GM12878 (cell line): ENCODE results near the gene ZCCHC17. TPM values are rescaled to one million over a fixed set of nuclear protein-coding genes. Genes with fewer than 3 reads are reported as not detected.
"Not testable (repeated sequence)": the region's sequence is repeated elsewhere in the genome, so short reads cannot be mapped to it uniquely, and the experiment has no call there.

Experiments used
- ATAC-seq: fragments of 200-7000 bp; cut with Tn5 transposase; 3 replicates; pipeline ENCODE4 v1.9.1; 2020; ENCODE audit warnings: mild to moderate bottlenecking, moderate library complexity
- BruUV-seq: library from RNA; stranded (reverse); fragments of 400-500 nt; replicated peaks from 2 replicates; lab custom pipeline; 2021; lab: Mats Ljungman, UMichigan
- CTCF ChIA-PET: fragments of 300-600 bp; sonication (Branson Sonifier 250); formaldehyde crosslinking; extraction: SDS; loops from one replicate; lab custom pipeline; 2021; ENCODE audit warnings: inconsistent platforms; lab: Yijun Ruan, JAX
- POLR2A ChIA-PET: fragments of 350-600 bp; formaldehyde crosslinking; extraction: SDS; loops from one replicate; lab custom pipeline; 2021; ENCODE audit warnings: inconsistent platforms; lab: Charles Lee
- RAD21 ChIA-PET: fragments of 300-600 bp; sonication (Branson Sonifier 250); formaldehyde crosslinking; loops from one replicate; lab custom pipeline; 2023; ENCODE audit warnings: antibody characterized with exemption; ENCODE audit not compliant: unreplicated experiment; lab: Charles Lee
- SMC1A ChIA-PET: fragments of 300-600 bp; sonication (Branson Sonifier 250); formaldehyde crosslinking; loops from one replicate; lab custom pipeline; 2023; ENCODE audit not compliant: unreplicated experiment, uncharacterized antibody; lab: Charles Lee
- DNase-seq: peaks from one replicate; pipeline ENCODE4 v3.0.0-alpha.2; 2011; ENCODE audit warnings: low read depth, low spot score
- FAIRE-seq: peaks from 3 replicates; lab custom pipeline; 2011; peaks lifted over from hg19 to GRCh38; lab: Jason Lieb, UNC
- H2AFZ ChIP-seq: 2 replicates; pipeline ENCODE4 v1.6.0; 2011; ENCODE audit warnings: low read depth, low read length, control low read depth; ENCODE audit not compliant: control insufficient read depth
- H3K27ac ChIP-seq: 2 replicates; pipeline ENCODE4 v1.5.1; 2011; ENCODE audit warnings: control low read depth; ENCODE audit not compliant: control insufficient read depth, insufficient read depth
- H3K27me3 ChIP-seq, 2 experiments: replicated peaks in 1 of 2; 2 replicates each; pipeline versions ENCODE4 v1.6.0 to v1.6.1; 2011; ENCODE audit warnings: low read length in 1 of 2; ENCODE audit not compliant: control insufficient read depth in 2 of 2, insufficient read depth in 2 of 2
- H3K36me3 ChIP-seq, 2 experiments: 2 replicates each; pipeline ENCODE4 v1.5.1; 2011; ENCODE audit warnings: low read length in 1 of 2; ENCODE audit not compliant: control insufficient read depth in 2 of 2, insufficient read depth in 2 of 2
- H3K4me1 ChIP-seq: 2 replicates; pipeline ENCODE4 v1.6.1; 2011; ENCODE audit warnings: mild to moderate bottlenecking, low read length, moderate library complexity, mixed read lengths; ENCODE audit not compliant: control insufficient read depth, insufficient read depth
- H3K4me2 ChIP-seq: 2 replicates; pipeline ENCODE4 v1.6.0; 2011; ENCODE audit warnings: control low read depth; ENCODE audit not compliant: control insufficient read depth, insufficient read depth
- H3K4me3 ChIP-seq: fragments of 200-600 bp; sonication (generic); 2 replicates; pipeline ENCODE4 v1.5.1; 2016
- H3K79me2 ChIP-seq: 2 replicates; pipeline ENCODE4 v1.6.0; 2011; ENCODE audit warnings: low read length; ENCODE audit not compliant: control insufficient read depth, insufficient read depth
- H3K9ac ChIP-seq: 2 replicates; pipeline ENCODE4 v1.8.0; 2011; ENCODE audit warnings: low read length, control low read depth, mixed read lengths; ENCODE audit not compliant: control insufficient read depth, insufficient read depth
- H3K9me3 ChIP-seq: replicated peaks from 3 replicates; pipeline ENCODE4 v1.5.1; 2011; ENCODE audit warnings: mild to moderate bottlenecking, low read length; ENCODE audit not compliant: control insufficient read depth, insufficient read depth
- H4K20me1 ChIP-seq: 2 replicates; pipeline ENCODE4 v1.6.0; 2011; ENCODE audit not compliant: control insufficient read depth, insufficient read depth
- CBX3 ChIP-seq: fragments of 200-600 bp; sonication (generic); IDR thresholded peaks from 2 replicates; pipeline ENCODE4 v1.6.1; 2016; ENCODE audit warnings: low read depth, borderline replicate concordance
- MEF2A ChIP-seq: IDR thresholded peaks from 2 replicates; pipeline ENCODE4 v1.6.1; 2011; ENCODE audit warnings: low read depth, mild to moderate bottlenecking, low read length, moderate library complexity; ENCODE audit not compliant: insufficient read depth
- NFXL1 ChIP-seq: fragments of 450-650 bp; IDR thresholded peaks from 2 replicates; pipeline ENCODE4 v1.6.1; 2017; ENCODE audit warnings: antibody characterized with exemption, mild to moderate bottlenecking, borderline replicate concordance
- NR2C1 ChIP-seq: fragments of 450-650 bp; IDR thresholded peaks from 2 replicates; pipeline ENCODE4 v1.6.1; 2017; ENCODE audit warnings: antibody characterized with exemption, mild to moderate bottlenecking, moderate library complexity
- PAX5 ChIP-seq: IDR thresholded peaks from 2 replicates; pipeline ENCODE4 v1.6.1; 2011; ENCODE audit warnings: low read depth, low read length, borderline replicate concordance
- PAX8 ChIP-seq: fragments of 450-650 bp; IDR thresholded peaks from 2 replicates; pipeline ENCODE4 v1.6.1; 2017; ENCODE audit warnings: mild to moderate bottlenecking, moderate library complexity
- RAD21 ChIP-seq: IDR thresholded peaks from 2 replicates; pipeline ENCODE4 v1.6.1; 2011; ENCODE audit warnings: mild to moderate bottlenecking, low read depth, low read length, moderate library complexity; ENCODE audit not compliant: insufficient read depth
- SIN3A ChIP-seq: IDR thresholded peaks from 2 replicates; pipeline ENCODE4 v1.6.1; 2012; ENCODE audit warnings: low read depth, low read length, improper control_type of control experiment
- SMC3 ChIP-seq: IDR thresholded peaks from 2 replicates; pipeline ENCODE4 v1.6.1; 2011; ENCODE audit warnings: low read length, improper control_type of control experiment, borderline replicate concordance
- SREBF2 ChIP-seq: IDR thresholded peaks from 2 replicates; pipeline ENCODE4 v1.6.1; 2012; ENCODE audit warnings: mild to moderate bottlenecking, low read length
- SRF ChIP-seq, 2 experiments: IDR thresholded peaks; 2 replicates each; pipeline ENCODE4 v1.6.1; 2011; ENCODE audit warnings: low read depth in 2 of 2, low read length in 2 of 2, mild to moderate bottlenecking in 1 of 2, moderate library complexity in 1 of 2
- TCF7 ChIP-seq: IDR thresholded peaks from 2 replicates; pipeline ENCODE4 v1.6.1; 2014; ENCODE audit warnings: antibody characterized with exemption, borderline replicate concordance
- ZNF384 ChIP-seq: IDR thresholded peaks from 2 replicates; pipeline ENCODE4 v1.6.1; 2012; ENCODE audit warnings: low read depth, mild to moderate bottlenecking, low read length, improper control_type of control experiment, borderline replicate concordance
- WGBS: methylation state at CpG from one replicate; pipeline ENCODE4 v1.1.6; 2016; ENCODE audit warnings: low lambda C conversion rate; ENCODE audit not compliant: insufficient replicate concordance, insufficient coverage; ENCODE audit errors: missing lambda C conversion rate; 5-methylcytosine and 5-hydroxymethylcytosine counted together
- in situ Hi-C: fragments of 300-500 bp; cut with MboI; formaldehyde crosslinking; loops from 9 replicates; pipeline ENCODE4 v1.14.3; 2018; ENCODE audit warnings: mixed read lengths
- intact Hi-C: fragments of 100-400 bp; cut with micrococcal nuclease; formaldehyde crosslinking; loops from one replicate; pipeline ENCODE4 v1.14.2; 2022; ENCODE audit not compliant: unreplicated experiment
- polyA plus RNA-seq, 11 experiments: library from polyadenylated mRNA; depleted of rRNA in 4 of 11; unstranded in 6 of 11; stranded (reverse) in 5 of 11; fragments of >200 nt; fragmentation: Nextera tagmentation in 4 of 11; fragmentation: Illumina TruSeq in 1 of 11; extraction: Ambion mirVana in 4 of 11; extraction: Trizol in 1 of 11; gene quantifications; 1 replicate in 1 of 11; 2 replicates in 10 of 11; pipeline versions ENCODE4 v1.2.1 to v1.2.3, GENCODE V29; 2011 to 2016; ENCODE audit warnings: inconsistent platforms in 2 of 11, missing spikeins in 2 of 11, low read depth in 1 of 11
- total RNA-seq, 4 experiments: library from RNA; depleted of rRNA in 3 of 4; stranded (reverse); fragments of >200 nt in 3 of 4; fragmentation: Illumina TruSeq in 1 of 4; extraction: Trizol in 1 of 4; gene quantifications; 2 replicates each; pipeline versions ENCODE4 v1.2.1 to v1.2.3, GENCODE V29; 2013 to 2021
- TF ChIP-seq, protein P1 (sequence below): fragments of 450-650 bp; IDR thresholded peaks from 2 replicates; pipeline ENCODE4 v1.6.1; 2014; ENCODE audit warnings: mild to moderate bottlenecking
- TF ChIP-seq, protein P2 (sequence below), 3 experiments: IDR thresholded peaks in 2 of 3; conservative IDR thresholded peaks in 1 of 3; 2 replicates each; pipeline ENCODE4 v1.5.1; 2011; ENCODE audit warnings: low read depth in 3 of 3, low read length in 3 of 3, mild to moderate bottlenecking in 3 of 3, control low read depth in 2 of 3, moderate library complexity in 2 of 3, inconsistent platforms in 1 of 3, mixed read lengths in 1 of 3; ENCODE audit not compliant: control insufficient read depth in 2 of 3, insufficient read depth in 1 of 3; ENCODE audit errors: extremely low read depth in 1 of 3

The ZCCHC17 gene
- total and polyA plus RNA-seq, 10 of the 15 experiments (the other 5 are each of a cell fraction or from before 2014, with no cell fraction given): 22.3 to 86.3 (median 47.0) TPM

DNA sequence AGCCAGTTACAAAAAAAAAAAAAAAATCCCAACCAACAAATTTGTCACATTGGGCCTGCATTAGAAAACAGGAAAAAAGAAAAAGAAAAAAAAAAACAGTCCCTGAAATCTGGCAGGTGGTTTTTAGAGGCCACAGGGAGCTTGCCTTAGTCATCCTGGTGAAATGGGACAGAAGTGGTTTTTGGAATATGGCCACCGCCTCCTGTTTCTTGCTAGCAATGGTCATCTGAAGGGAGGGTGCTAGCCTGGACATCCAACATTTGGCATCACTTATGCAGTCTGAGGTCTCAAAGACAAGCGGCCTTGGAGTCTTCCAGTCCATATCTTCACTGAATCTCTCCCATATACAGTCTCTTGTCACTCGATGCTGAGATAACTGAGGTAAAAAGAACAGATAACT is 37.1 kb upstream of the ZCCHC17 start (continued):
- TF ChIP-seq, protein P1, sequence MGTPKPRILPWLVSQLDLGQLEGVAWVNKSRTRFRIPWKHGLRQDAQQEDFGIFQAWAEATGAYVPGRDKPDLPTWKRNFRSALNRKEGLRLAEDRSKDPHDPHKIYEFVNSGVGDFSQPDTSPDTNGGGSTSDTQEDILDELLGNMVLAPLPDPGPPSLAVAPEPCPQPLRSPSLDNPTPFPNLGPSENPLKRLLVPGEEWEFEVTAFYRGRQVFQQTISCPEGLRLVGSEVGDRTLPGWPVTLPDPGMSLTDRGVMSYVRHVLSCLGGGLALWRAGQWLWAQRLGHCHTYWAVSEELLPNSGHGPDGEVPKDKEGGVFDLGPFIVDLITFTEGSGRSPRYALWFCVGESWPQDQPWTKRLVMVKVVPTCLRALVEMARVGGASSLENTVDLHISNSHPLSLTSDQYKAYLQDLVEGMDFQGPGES: no peak
- TF ChIP-seq PAX8: no peak
- TF ChIP-seq, all 136 proteins: peak for 0

DNA sequence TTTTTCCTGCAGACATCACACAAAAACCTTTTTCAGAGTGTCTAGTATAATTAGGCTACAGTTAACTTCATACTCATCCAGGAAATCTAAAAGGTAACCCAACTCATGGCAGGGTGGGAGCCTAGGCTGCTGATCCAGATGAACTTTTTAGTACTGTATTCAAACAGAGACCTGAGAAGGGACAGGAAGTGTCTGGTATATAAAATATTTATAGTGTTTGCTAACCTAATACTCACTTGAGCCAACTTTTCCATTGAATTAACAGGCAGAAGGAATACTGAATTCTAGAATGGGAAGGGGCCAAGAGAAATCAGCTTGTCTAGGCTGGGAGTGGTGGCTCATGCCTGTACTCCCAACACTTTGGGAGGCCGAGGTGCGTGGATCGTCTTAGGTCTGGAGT is 34.9 kb upstream of the ZCCHC17 start:
- 98% methylated on average over 3 of the region's 3 CpGs for WGBS

DNA sequence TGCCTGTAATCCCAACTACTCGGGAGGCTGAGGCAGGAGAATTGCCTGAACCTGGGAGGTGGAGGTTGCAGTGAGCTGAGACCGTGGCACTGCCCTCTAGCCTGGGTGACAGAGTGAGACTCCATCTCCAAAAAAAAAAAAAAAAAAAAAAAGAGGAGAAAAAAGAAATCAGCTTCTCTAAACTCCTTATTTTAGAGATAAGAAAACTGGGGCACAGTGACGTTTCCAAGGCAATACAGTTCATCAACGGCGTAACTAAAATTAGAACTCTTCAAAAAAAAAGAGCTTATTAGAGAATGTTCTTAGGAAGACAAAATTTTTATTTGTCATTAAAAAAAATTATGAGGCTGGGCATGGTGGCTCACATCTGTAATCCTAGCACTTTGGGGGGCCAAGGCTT is 34.4 kb upstream of the ZCCHC17 start:
- H2AFZ ChIP-seq, H3K79me2 ChIP-seq, RAD21 ChIA-PET, H3K9ac ChIP-seq, H3K27me3 ChIP-seq, intact Hi-C loops, in situ Hi-C loops, H3K27ac ChIP-seq, H3K9me3 ChIP-seq, H3K4me3 ChIP-seq, H3K4me1 ChIP-seq, FAIRE-seq, H4K20me1 ChIP-seq, ATAC-seq, DNase-seq, BruUV-seq, H3K4me2 ChIP-seq: not testable (repeated sequence)
- 82% methylated on average over 4 of the region's 5 CpGs for WGBS
- peaks cover 13 to 22% of the 10 kb centered on the region in 2 experiments; a peak in 3 of 4 replicates for H3K36me3 ChIP-seq
- CTCF ChIA-PET: interaction anchor here (1.3 kb wide), 1 partner anchor 21 kb away, joined by 4 read pairs; no protein-coding TSS in a partner anchor
- POLR2A ChIA-PET: interaction anchor here (0.6 kb wide), 1 partner anchor 375 kb away, joined by 5 read pairs; no protein-coding TSS in a partner anchor
- SMC1A ChIA-PET: interaction anchor here (0.6 kb wide), 1 partner anchor 950 kb away, joined by 3 read pairs; no protein-coding TSS in a partner anchor

More for the DNA sequence above, 34.9 kb upstream of the ZCCHC17 start:
- ChIA-PET POLR2A (no interaction called here), RAD21 (no interaction called here), CTCF (interaction anchor here (1.3 kb wide), 1 partner anchor 22 kb away, joined by 4 read pairs; no protein-coding TSS in a partner anchor)
- Histone ChIP-seq H3K4me2 (no peak overlapping the region), H3K27me3 (no peaks in the 10 kb centered on the region), H3K4me3 (no peak overlapping the region)
- intact Hi-C loops: no loop called here
- DNase-seq: no peak
- TF ChIP-seq ZNF384 (no peak), SIN3A (no peak), PAX5 (no peak), SREBF2 (no peak), RAD21 (no peak), SRF (IDR thresholded peaks at IDR 0.05; ENCODE audit: low read depth in 2 of 2, low read length in 2 of 2) (no peak), CBX3 (no peak), NFXL1 (no peak), TCF7 (no peak), MEF2A (no peak), SMC3 (no peak), NR2C1 (no peak)
- TF ChIP-seq, protein P2, sequence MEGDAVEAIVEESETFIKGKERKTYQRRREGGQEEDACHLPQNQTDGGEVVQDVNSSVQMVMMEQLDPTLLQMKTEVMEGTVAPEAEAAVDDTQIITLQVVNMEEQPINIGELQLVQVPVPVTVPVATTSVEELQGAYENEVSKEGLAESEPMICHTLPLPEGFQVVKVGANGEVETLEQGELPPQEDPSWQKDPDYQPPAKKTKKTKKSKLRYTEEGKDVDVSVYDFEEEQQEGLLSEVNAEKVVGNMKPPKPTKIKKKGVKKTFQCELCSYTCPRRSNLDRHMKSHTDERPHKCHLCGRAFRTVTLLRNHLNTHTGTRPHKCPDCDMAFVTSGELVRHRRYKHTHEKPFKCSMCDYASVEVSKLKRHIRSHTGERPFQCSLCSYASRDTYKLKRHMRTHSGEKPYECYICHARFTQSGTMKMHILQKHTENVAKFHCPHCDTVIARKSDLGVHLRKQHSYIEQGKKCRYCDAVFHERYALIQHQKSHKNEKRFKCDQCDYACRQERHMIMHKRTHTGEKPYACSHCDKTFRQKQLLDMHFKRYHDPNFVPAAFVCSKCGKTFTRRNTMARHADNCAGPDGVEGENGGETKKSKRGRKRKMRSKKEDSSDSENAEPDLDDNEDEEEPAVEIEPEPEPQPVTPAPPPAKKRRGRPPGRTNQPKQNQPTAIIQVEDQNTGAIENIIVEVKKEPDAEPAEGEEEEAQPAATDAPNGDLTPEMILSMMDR (IDR thresholded peaks at IDR 0.05 in 2 of 3, conservative IDR thresholded peaks at IDR 0.05 in 1 of 3; ENCODE audit: control insufficient read depth in 2 of 3, extremely low read depth in 1 of 3, insufficient read depth in 1 of 3, low read depth in 3 of 3, low read length in 3 of 3): no peak
- TF ChIP-seq, all 136 proteins: peak for 0
- Histone ChIP-seq H4K20me1 (no peaks in the 10 kb centered on the region), H3K27ac (no peak overlapping the region), H3K9ac (no peak overlapping the region), H3K36me3 (peaks cover 13 to 20% of the 10 kb centered on the region in 2 experiments; a peak in 3 of 4 replicates), H3K79me2 (no peaks in the 10 kb centered on the region), H2AFZ (no peak overlapping the region), H3K4me1 (no peaks in the 10 kb centered on the region), H3K9me3 (no peaks in the 10 kb centered on the region)
- no peak for FAIRE-seq
- no TSS peak for BruUV-seq
- no peak for ATAC-seq
- in situ Hi-C loops: no loop called here
- SMC1A ChIA-PET: no interaction called here
